ENCODE measurements around the gene ATRN. TPM values are rescaled to one million over a fixed set of nuclear protein-coding genes. Genes with fewer than 3 reads are reported as not detected.

Gene ATRN
- polyA plus RNA-seq, 1 donor from 2014 or later = 27.5 TPM

DNA sequence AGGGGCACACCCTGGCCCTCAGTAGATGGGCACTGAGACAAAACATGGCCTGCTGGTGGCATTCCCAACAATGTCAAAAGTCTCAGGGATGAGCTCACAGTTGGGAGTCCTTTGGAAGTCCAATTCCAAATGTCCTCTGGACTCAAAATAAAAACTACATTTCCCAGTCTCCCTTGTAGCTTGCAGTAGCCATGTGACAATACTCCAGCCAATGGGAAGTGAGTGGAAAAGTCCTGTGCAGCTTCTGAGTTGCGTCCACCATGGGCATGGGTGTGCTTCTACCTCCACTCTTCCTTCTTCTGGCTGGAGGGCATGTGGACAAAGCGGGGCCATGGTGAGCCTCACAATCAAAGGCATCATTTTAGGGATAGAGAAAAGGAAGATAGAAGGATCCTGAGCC lies 216.8 kb downstream of the ATRN start:
- H2AFZ ChIP-seq (ENCODE audit: low read depth, low read length) = no peak overlapping the region
- TF ChIP-seq EP300 (conservative IDR thresholded peaks at IDR 0.05; ENCODE audit: poor library complexity, severe bottlenecking) = no peak
- TF ChIP-seq MXI1 (conservative IDR thresholded peaks at IDR 0.05; ENCODE audit: poor library complexity, severe bottlenecking) = no peak
- TF ChIP-seq POLR2AphosphoS5 (IDR thresholded peaks at IDR 0.05) = no peak
- no peak for TF ChIP-seq SMC3 (conservative IDR thresholded peaks at IDR 0.05; ENCODE audit: poor library complexity)
- no peak for TF ChIP-seq TAF1 (IDR thresholded peaks at IDR 0.05; ENCODE audit: low read depth)
- no peak for TF ChIP-seq RAD21 (conservative IDR thresholded peaks at IDR 0.05)
- TF ChIP-seq, protein P1, sequence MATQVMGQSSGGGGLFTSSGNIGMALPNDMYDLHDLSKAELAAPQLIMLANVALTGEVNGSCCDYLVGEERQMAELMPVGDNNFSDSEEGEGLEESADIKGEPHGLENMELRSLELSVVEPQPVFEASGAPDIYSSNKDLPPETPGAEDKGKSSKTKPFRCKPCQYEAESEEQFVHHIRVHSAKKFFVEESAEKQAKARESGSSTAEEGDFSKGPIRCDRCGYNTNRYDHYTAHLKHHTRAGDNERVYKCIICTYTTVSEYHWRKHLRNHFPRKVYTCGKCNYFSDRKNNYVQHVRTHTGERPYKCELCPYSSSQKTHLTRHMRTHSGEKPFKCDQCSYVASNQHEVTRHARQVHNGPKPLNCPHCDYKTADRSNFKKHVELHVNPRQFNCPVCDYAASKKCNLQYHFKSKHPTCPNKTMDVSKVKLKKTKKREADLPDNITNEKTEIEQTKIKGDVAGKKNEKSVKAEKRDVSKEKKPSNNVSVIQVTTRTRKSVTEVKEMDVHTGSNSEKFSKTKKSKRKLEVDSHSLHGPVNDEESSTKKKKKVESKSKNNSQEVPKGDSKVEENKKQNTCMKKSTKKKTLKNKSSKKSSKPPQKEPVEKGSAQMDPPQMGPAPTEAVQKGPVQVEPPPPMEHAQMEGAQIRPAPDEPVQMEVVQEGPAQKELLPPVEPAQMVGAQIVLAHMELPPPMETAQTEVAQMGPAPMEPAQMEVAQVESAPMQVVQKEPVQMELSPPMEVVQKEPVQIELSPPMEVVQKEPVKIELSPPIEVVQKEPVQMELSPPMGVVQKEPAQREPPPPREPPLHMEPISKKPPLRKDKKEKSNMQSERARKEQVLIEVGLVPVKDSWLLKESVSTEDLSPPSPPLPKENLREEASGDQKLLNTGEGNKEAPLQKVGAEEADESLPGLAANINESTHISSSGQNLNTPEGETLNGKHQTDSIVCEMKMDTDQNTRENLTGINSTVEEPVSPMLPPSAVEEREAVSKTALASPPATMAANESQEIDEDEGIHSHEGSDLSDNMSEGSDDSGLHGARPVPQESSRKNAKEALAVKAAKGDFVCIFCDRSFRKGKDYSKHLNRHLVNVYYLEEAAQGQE (IDR thresholded peaks at IDR 0.05; ENCODE audit: borderline replicate concordance) = no peak
- no peak for TF ChIP-seq EZH2 (IDR thresholded peaks at IDR 0.05; ENCODE audit: borderline replicate concordance, insufficient read depth, low read length, poor library complexity, severe bottlenecking)
- TF ChIP-seq, protein P2, sequence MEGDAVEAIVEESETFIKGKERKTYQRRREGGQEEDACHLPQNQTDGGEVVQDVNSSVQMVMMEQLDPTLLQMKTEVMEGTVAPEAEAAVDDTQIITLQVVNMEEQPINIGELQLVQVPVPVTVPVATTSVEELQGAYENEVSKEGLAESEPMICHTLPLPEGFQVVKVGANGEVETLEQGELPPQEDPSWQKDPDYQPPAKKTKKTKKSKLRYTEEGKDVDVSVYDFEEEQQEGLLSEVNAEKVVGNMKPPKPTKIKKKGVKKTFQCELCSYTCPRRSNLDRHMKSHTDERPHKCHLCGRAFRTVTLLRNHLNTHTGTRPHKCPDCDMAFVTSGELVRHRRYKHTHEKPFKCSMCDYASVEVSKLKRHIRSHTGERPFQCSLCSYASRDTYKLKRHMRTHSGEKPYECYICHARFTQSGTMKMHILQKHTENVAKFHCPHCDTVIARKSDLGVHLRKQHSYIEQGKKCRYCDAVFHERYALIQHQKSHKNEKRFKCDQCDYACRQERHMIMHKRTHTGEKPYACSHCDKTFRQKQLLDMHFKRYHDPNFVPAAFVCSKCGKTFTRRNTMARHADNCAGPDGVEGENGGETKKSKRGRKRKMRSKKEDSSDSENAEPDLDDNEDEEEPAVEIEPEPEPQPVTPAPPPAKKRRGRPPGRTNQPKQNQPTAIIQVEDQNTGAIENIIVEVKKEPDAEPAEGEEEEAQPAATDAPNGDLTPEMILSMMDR (IDR thresholded peaks at IDR 0.05; ENCODE audit: poor library complexity, severe bottlenecking) = no peak
- H3K27me3 ChIP-seq (ENCODE audit: insufficient read depth, low read depth, low read length) = peaks cover under 1% of the 10 kb centered on the region
- no peak overlapping the region for H3K4me3 ChIP-seq (ENCODE audit: low read length)
- no peaks in the 10 kb centered on the region for H3K9me3 ChIP-seq (ENCODE audit: low read length)
- no peaks in the 10 kb centered on the region for H3K9me2 ChIP-seq (ENCODE audit: insufficient read depth, low read length)
- no peaks in the 10 kb centered on the region for H3K79me2 ChIP-seq (replicated peaks; ENCODE audit: insufficient read depth, low read length)
- no peak overlapping the region for H3K4me2 ChIP-seq (ENCODE audit: low read length)
- no peaks in the 10 kb centered on the region for H3K36me3 ChIP-seq (ENCODE audit: insufficient read depth, low read length)
- H3K9ac ChIP-seq (ENCODE audit: low read length) = no peak overlapping the region
- no peaks in the 10 kb centered on the region for H3F3A ChIP-seq (ENCODE audit: insufficient read depth, low read length, poor library complexity, severe bottlenecking)
- H3K27ac ChIP-seq (ENCODE audit: low read length) = no peak overlapping the region
- no peaks in the 10 kb centered on the region for H4K20me1 ChIP-seq (ENCODE audit: insufficient read depth)

DNA sequence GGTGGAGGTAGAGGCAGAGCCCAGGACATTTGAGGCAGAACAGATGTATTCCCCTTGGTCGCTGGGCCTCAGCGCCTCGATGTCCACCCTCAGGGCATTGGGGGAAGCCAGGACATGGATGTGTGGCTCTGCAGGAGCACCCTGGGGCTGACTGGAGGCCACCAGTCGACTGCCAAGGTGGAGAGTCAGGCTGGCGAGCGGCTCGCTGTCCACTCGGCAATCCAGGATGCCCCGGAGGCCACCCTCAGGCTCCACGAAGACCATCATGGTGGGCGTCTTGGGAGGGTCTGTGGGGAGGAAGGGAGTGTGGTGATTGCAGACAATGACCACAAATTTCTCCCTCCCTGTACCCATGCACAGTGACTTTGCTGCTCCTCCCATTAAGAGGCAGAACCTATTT lies 219.2 kb downstream of the ATRN start:
- Histone ChIP-seq H3K36me3 (ENCODE audit: insufficient read depth, low read length) (no peaks in the 10 kb centered on the region), H3K4me2 (ENCODE audit: low read length) (no peak overlapping the region), H3F3A (ENCODE audit: insufficient read depth, low read length, poor library complexity, severe bottlenecking) (no peaks in the 10 kb centered on the region), H3K9me3 (ENCODE audit: low read length) (no peaks in the 10 kb centered on the region), H3K4me3 (ENCODE audit: low read length) (no peak overlapping the region), H2AFZ (ENCODE audit: low read depth, low read length) (no peak overlapping the region), H3K9ac (ENCODE audit: low read length) (no peak overlapping the region), H3K79me2 (replicated peaks; ENCODE audit: insufficient read depth, low read length) (no peaks in the 10 kb centered on the region), H3K27ac (ENCODE audit: low read length) (no peak overlapping the region), H4K20me1 (ENCODE audit: insufficient read depth) (no peaks in the 10 kb centered on the region), H3K9me2 (ENCODE audit: insufficient read depth, low read length) (no peaks in the 10 kb centered on the region), H3K27me3 (ENCODE audit: insufficient read depth, low read depth, low read length) (no peaks in the 10 kb centered on the region)
- no peak for TF ChIP-seq EZH2 (IDR thresholded peaks at IDR 0.05; ENCODE audit: borderline replicate concordance, insufficient read depth, low read length, poor library complexity, severe bottlenecking)
- no peak for TF ChIP-seq POLR2AphosphoS5 (IDR thresholded peaks at IDR 0.05)
- TF ChIP-seq TAF1 (IDR thresholded peaks at IDR 0.05; ENCODE audit: low read depth) = no peak
- TF ChIP-seq, protein P2 (IDR thresholded peaks at IDR 0.05; ENCODE audit: poor library complexity, severe bottlenecking) = no peak
- no peak for TF ChIP-seq RAD21 (conservative IDR thresholded peaks at IDR 0.05)
- TF ChIP-seq, protein P1 (IDR thresholded peaks at IDR 0.05; ENCODE audit: borderline replicate concordance) = no peak
- TF ChIP-seq SMC3 (conservative IDR thresholded peaks at IDR 0.05; ENCODE audit: poor library complexity) = no peak
- TF ChIP-seq EP300 (conservative IDR thresholded peaks at IDR 0.05; ENCODE audit: poor library complexity, severe bottlenecking) = no peak
- no peak for TF ChIP-seq MXI1 (conservative IDR thresholded peaks at IDR 0.05; ENCODE audit: poor library complexity, severe bottlenecking)
